K562 (cell line): ENCODE data around the gene SLC38A2. TPM values are rescaled to one million over a fixed set of nuclear protein-coding genes. Genes with fewer than 3 reads are reported as not detected.

Source experiments
- ARID1B ChIP-seq: fragments of 450-650 bp; IDR thresholded peaks from 2 replicates; pipeline ENCODE4 v1.6.1; 2016; ENCODE audit warnings: antibody characterized with exemption, mild to moderate bottlenecking, inconsistent platforms
- ARID3B ChIP-seq: fragments of 250-450 bp; sonication (Bioruptor Pico); IDR thresholded peaks from 2 replicates; pipeline ENCODE4 v1.4.0; 2020; ENCODE audit warnings: borderline replicate concordance
- ATF6 ChIP-seq: sonication (generic); formaldehyde crosslinking; IDR thresholded peaks from 2 replicates; pipeline ENCODE4 v1.4.0; 2020; ENCODE audit warnings: mild to moderate bottlenecking, missing genetic modification reagents
- ATF7 ChIP-seq: fragments of 450-650 bp; IDR thresholded peaks from 2 replicates; pipeline ENCODE4 v1.7.1; 2014; ENCODE audit warnings: mild to moderate bottlenecking, moderate library complexity
- BHLHE40 ChIP-seq: IDR thresholded peaks from 2 replicates; pipeline ENCODE4 v1.6.1; 2011; ENCODE audit warnings: low read length, improper control_type of control experiment
- BRD9 ChIP-seq: fragments of 450-650 bp; IDR thresholded peaks from 2 replicates; pipeline ENCODE4 v1.6.1; 2018; ENCODE audit warnings: low read depth; ENCODE audit not compliant: partially characterized antibody
- EP300 ChIP-seq: IDR thresholded peaks from 2 replicates; pipeline ENCODE4 v1.6.1; 2012; ENCODE audit warnings: low read length, improper control_type of control experiment
- JUND ChIP-seq, 2 experiments: IDR thresholded peaks; 2 replicates in 1 of 2; 3 replicates in 1 of 2; pipeline ENCODE4 v1.6.1; 2011; ENCODE audit warnings: borderline replicate concordance in 2 of 2, low read depth in 2 of 2, low read length in 2 of 2, improper control_type of control experiment in 1 of 2, missing biosample characterization in 1 of 2, missing genetic modification characterization in 1 of 2, missing genetic modification reagents in 1 of 2
- MXI1 ChIP-seq: IDR thresholded peaks from 2 replicates; pipeline ENCODE4 v1.6.1; 2011; ENCODE audit warnings: low read depth, mild to moderate bottlenecking, improper control_type of control experiment, low read length
- NR2C1 ChIP-seq, 2 experiments: fragments of 450-650 bp; IDR thresholded peaks; 2 replicates each; pipeline ENCODE4 v1.6.1; 2017; ENCODE audit warnings: mild to moderate bottlenecking in 2 of 2, antibody characterized with exemption in 1 of 2, inconsistent platforms in 1 of 2, missing compliant biosample characterization in 1 of 2, missing genetic modification characterization in 1 of 2
- NR2C2 ChIP-seq, 2 experiments: fragments of 200-800 bp in 1 of 2; sonication (Bioruptor generic) in 1 of 2; sonication (generic) in 1 of 2; formaldehyde crosslinking in 1 of 2; IDR thresholded peaks; 2 replicates each; pipeline versions ENCODE4 v1.6.1 to v1.8.0; 2016 to 2022; ENCODE audit warnings: mild to moderate bottlenecking in 1 of 2, missing compliant biosample characterization in 1 of 2, missing genetic modification characterization in 1 of 2, missing genetic modification reagents in 1 of 2
- SAP30 ChIP-seq: fragments of 200-600 bp; sonication (generic); IDR thresholded peaks from 2 replicates; pipeline ENCODE4 v1.6.1; 2012; ENCODE audit warnings: borderline replicate concordance, low read depth, mild to moderate bottlenecking, moderate library complexity, low read length, control low read depth, inconsistent platforms; ENCODE audit not compliant: insufficient read depth, poor library complexity, severe bottlenecking
- SMARCA4 ChIP-seq: fragments of 450-650 bp; IDR thresholded peaks from 2 replicates; pipeline ENCODE4 v1.6.1; 2016
- SRSF3 ChIP-seq: fragments of 200-400 bp; formaldehyde crosslinking; IDR thresholded peaks from 2 replicates; pipeline ENCODE4 v1.6.1; 2016; ENCODE audit warnings: mild to moderate bottlenecking, low read length, moderate library complexity; ENCODE audit not compliant: insufficient read depth
- TBL1XR1 ChIP-seq, 2 experiments: IDR thresholded peaks; 2 replicates each; pipeline ENCODE4 v1.6.1; 2012; ENCODE audit warnings: improper control_type of control experiment in 2 of 2, low read length in 2 of 2, mild to moderate bottlenecking in 1 of 2
- XRCC3 ChIP-seq: fragments of 450-650 bp; IDR thresholded peaks from 2 replicates; pipeline ENCODE4 v1.6.1; 2017; ENCODE audit warnings: mild to moderate bottlenecking, moderate library complexity
- ZMIZ1 ChIP-seq, 2 experiments: fragments of 150-350 bp in 1 of 2; IDR thresholded peaks; 2 replicates each; pipeline ENCODE4 v1.6.1; 2012 to 2016; ENCODE audit warnings: low read depth in 2 of 2, low read length in 2 of 2, mild to moderate bottlenecking in 1 of 2, moderate library complexity in 1 of 2
- ZNF408 ChIP-seq: fragments of 250-450 bp; sonication (Bioruptor Pico); IDR thresholded peaks from 2 replicates; pipeline ENCODE4 v1.4.0; 2020; ENCODE audit warnings: low read depth, mild to moderate bottlenecking, moderate library complexity
- ZNF436 ChIP-seq: fragments of 250-450, 450-650 bp; sonication (Bioruptor Pico); formaldehyde crosslinking; IDR thresholded peaks from 2 replicates; pipeline ENCODE4 v1.7.0; 2020; ENCODE audit warnings: mild to moderate bottlenecking
- polyA plus RNA-seq, 8 experiments: library from polyadenylated mRNA; depleted of rRNA in 4 of 8; stranded (reverse) in 5 of 8; unstranded in 3 of 8; fragments of >200 nt; fragmentation: Nextera tagmentation in 2 of 8; fragmentation: Illumina TruSeq in 1 of 8; extraction: Ambion mirVana in 2 of 8; extraction: Trizol in 1 of 8; gene quantifications; 2 replicates each; pipeline versions ENCODE4 v1.2.1 to v1.2.3, GENCODE V29; 2011 to 2014; ENCODE audit warnings: inconsistent platforms in 1 of 8, missing spikeins in 1 of 8
- total RNA-seq, 7 experiments: library from RNA; depleted of rRNA in 6 of 7; stranded (reverse); fragments of >200 nt in 6 of 7; fragmentation: Illumina TruSeq in 2 of 7; extraction: Trizol in 2 of 7; gene quantifications; 2 replicates each; pipeline versions ENCODE4 v1.2.1 to v1.2.3, GENCODE V29; 2011 to 2021; ENCODE audit warnings: low replicate concordance in 1 of 7

Gene SLC38A2
- total and polyA plus RNA-seq, 9 of the 15 experiments (the other 6 are each of a cell fraction or from before 2014, with no cell fraction given), result 98.7 to 292 (median 143) TPM

GRCh38 chr12:46406352-46407027, 33.9 kb upstream of the SLC38A2 start (continued):
- TF ChIP-seq XRCC3 (no peak), ATF6 (CRISPR knock-in tag) (no peak), BHLHE40 (no peak), TBL1XR1 (IDR thresholded peaks at IDR 0.05; ENCODE audit: low read length in 2 of 2) (no peak), SMARCA4 (peak; percentile 18; the same call in 1 of the 2 replicates), BRD9 (no peak), ARID3B (no peak), NR2C2 (CRISPR knock-in tag; IDR thresholded peaks at IDR 0.05) (no peak), NR2C2 (tag; IDR thresholded peaks at IDR 0.05) (0 out of 2 replicates have a peak, but pooled peaks have one; percentile 12), MXI1 (no peak), ZNF436 (CRISPR knock-in tag) (no peak), SAP30 (no peak), ZNF408 (CRISPR knock-in tag) (no peak), JUND (IDR thresholded peaks at IDR 0.05; ENCODE audit: borderline replicate concordance, low read depth, low read length) (peak; percentile 38; the same call in 1 of the 2 replicates), JUND (tag; IDR thresholded peaks at IDR 0.05; ENCODE audit: borderline replicate concordance, low read depth, low read length) (peak; percentile 63; the same call in 1 of the 3 replicates), SRSF3 (no peak), EP300 (peak; percentile 26; the same call in 1 of the 2 replicates), ATF7 (peak; percentile 80), ARID1B (peak; percentile 45; the same call in 1 of the 2 replicates), NR2C1 (IDR thresholded peaks at IDR 0.05) (no peak), NR2C1 (tag; IDR thresholded peaks at IDR 0.05) (peak; percentile 17; the same call in 1 of the 2 replicates), ZMIZ1 (IDR thresholded peaks at IDR 0.05; ENCODE audit: low read depth in 2 of 2, low read length in 2 of 2) (no peak)
